H1 (cell line): ENCODE measurements around the gene HTATIP2.

Source experiments
- EZH2 ChIP-seq: fragments of 200-600 bp; sonication (generic); IDR thresholded peaks from 2 replicates; pipeline ENCODE4 v1.7.1; 2012; ENCODE audit warnings: low read depth, mild to moderate bottlenecking, moderate library complexity, low read length, inconsistent platforms; ENCODE audit not compliant: severe bottlenecking
- POLR2AphosphoS5 ChIP-seq: IDR thresholded peaks from 2 replicates; pipeline ENCODE4 v1.6.1; 2011; ENCODE audit warnings: low read depth, low read length
- SAP30 ChIP-seq: fragments of 300-600 bp; sonication (generic); IDR thresholded peaks from 2 replicates; pipeline ENCODE4 v1.7.1; 2012; ENCODE audit warnings: low read length, moderate library complexity, mild to moderate bottlenecking, inconsistent platforms; ENCODE audit not compliant: insufficient read depth, insufficient replicate concordance
- TF ChIP-seq, protein P1 (sequence below): IDR thresholded peaks from 2 replicates; pipeline ENCODE4 v1.6.1; 2012; ENCODE audit warnings: inconsistent platforms
- TF ChIP-seq, protein P2 (sequence below), 3 experiments: IDR thresholded peaks; 1 replicate in 2 of 3; 2 replicates in 1 of 3; pipeline versions ENCODE4 v1.5.1 to v1.6.1; 2011; ENCODE audit warnings: low read length in 3 of 3, mild to moderate bottlenecking in 3 of 3, inconsistent platforms in 2 of 3, low read depth in 1 of 3, moderate library complexity in 1 of 3; ENCODE audit not compliant: insufficient read depth in 1 of 3; ENCODE audit errors: control extremely low read depth in 1 of 3

DNA sequence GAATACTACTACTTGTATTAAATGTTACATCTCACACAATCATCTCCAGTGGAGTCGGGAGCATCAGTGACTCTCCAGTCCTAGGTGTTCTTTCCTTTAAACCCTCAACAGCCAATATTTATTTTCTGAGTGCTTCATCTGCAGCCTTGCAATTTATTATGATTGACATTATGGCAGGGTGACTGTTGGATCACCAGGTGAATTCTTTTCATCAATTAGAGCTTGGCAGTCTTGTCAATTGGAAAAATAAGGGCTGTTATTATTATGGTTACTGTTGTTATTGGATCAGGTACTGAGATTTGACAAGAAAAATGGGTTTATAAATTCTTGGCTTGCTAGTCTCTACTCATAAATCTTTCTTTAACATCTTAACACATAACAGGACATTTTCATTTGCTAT lies 27.5 kb upstream of the HTATIP2 start:
- TF ChIP-seq POLR2AphosphoS5 (no peak), SAP30 (no peak), EZH2 (no peak)
- TF ChIP-seq, protein P1, sequence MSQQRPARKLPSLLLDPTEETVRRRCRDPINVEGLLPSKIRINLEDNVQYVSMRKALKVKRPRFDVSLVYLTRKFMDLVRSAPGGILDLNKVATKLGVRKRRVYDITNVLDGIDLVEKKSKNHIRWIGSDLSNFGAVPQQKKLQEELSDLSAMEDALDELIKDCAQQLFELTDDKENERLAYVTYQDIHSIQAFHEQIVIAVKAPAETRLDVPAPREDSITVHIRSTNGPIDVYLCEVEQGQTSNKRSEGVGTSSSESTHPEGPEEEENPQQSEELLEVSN, result no peak
- TF ChIP-seq, protein P2, sequence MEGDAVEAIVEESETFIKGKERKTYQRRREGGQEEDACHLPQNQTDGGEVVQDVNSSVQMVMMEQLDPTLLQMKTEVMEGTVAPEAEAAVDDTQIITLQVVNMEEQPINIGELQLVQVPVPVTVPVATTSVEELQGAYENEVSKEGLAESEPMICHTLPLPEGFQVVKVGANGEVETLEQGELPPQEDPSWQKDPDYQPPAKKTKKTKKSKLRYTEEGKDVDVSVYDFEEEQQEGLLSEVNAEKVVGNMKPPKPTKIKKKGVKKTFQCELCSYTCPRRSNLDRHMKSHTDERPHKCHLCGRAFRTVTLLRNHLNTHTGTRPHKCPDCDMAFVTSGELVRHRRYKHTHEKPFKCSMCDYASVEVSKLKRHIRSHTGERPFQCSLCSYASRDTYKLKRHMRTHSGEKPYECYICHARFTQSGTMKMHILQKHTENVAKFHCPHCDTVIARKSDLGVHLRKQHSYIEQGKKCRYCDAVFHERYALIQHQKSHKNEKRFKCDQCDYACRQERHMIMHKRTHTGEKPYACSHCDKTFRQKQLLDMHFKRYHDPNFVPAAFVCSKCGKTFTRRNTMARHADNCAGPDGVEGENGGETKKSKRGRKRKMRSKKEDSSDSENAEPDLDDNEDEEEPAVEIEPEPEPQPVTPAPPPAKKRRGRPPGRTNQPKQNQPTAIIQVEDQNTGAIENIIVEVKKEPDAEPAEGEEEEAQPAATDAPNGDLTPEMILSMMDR (IDR thresholded peaks at IDR 0.05; ENCODE audit: control extremely low read depth in 1 of 3, insufficient read depth in 1 of 3, low read depth in 1 of 3, low read length in 3 of 3), result no peak
